ENCODE measurements around the gene XG.
"Not testable (repeated sequence)": the region's sequence is repeated elsewhere in the genome, so short reads cannot be mapped to it uniquely, and the experiment has no call there.

Gene XG

DNA sequence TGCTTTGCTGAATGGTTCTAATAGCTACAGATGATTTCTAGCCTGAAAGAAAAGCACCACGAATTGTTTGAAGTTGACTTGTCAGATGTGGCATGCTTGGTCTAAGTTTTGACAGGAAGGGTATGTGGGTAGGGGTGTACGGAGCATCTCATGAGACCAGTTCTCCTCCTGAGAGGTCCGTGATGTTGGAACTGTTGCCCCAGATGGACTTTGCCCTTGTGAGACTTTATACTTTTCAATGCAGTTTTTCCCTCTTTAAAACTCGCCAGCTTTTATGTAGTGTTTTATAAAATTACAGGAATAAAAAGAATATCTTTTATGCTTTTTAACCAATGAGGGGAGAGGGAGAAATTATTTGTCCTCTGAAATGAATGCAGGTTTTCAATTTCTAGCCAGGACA, 16.6 kb upstream of the XG start:
- no peak for DNase-seq

- no peak for DNase-seq
Measured at GRCh38 chrX:2740672-2741071, 11.2 kb upstream of the XG start.

GRCh38 chrX:2741386-2741785, 10.5 kb upstream of the XG start:
- DNase-seq, result no peak

DNA sequence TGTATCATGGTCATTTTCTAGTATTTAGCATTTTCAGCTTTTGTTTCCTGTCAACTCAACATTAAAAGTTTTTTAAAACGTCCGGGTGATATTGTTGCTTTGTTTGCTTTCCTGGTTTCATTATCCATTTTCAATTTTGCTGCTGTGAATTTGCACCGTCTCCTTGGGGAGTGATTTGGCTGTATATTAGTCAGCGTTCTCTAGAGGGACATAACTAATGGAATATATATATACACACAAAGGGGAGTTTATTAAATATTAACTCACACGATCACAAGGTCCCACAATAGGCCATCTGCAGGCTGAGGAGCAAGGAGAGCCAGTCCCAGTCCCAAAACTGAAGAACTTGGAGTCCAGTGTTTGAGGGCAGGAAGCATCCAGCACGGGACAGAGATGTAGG, 5.6 kb upstream of the XG start:
- DNase-seq, result not testable (repeated sequence)

DNA sequence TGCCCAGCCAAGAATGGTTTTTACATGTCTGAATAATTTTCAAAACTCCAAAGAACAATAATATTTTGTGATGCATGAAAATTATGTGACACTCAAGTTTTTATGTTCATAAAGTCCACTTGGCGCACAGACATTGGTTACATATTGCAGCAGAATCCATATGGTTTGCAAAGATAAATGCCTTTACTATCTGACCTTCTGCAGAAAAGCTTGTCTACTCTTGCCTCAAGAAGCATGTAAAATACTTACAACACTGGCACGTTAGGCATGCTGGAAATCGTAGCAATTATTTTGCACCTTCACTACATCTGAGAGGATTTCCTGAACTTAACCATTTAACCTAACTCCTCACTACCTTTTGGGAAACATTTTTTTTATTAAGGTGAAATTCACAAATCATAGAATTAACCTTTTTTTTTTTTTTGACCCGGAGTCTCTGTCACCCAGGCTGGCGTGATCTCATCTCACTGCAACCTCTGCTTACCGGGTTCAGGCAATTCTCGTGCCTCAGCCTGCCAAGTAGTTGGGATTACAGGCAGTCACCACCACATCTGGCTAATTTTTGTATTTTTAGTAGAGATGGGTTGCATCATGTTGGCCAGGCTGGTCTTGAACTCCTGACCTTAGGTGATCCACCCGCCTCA, 3.5 kb upstream of the XG start:
- DNase-seq, result no peak

GRCh38 chrX:2748815-2749188, 3.0 kb upstream of the XG start:
- no peak for DNase-seq

GRCh38 chrX:2751291-2751690, 549 bp upstream of the XG start:
- no peak for DNase-seq

- not testable (repeated sequence) for DNase-seq
Measured at GRCh38 chrX:2752441-2752840, 601 bp downstream of the XG start.

GRCh38 chrX:2755163-2755715, 3.4 kb downstream of the XG start:
- DNase-seq, result not testable (repeated sequence)

DNA sequence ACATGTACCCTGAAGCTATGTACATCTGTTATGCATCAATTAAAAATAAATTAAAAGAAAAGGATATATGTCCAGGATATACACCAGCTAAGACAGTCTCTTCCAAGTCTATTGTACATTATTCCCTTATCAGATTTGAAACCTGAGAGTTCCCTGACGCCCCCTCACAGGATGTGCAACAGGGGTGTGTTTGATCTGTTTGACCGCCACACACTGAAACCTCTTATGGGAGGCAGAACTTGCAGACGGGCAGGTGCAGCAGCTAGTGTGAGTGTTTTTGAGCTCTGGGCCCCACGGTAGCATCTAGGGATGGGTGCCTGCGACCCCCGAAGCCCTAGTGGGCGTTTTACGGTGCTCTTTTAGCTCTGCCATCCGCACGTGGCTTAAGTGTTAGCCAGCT, 4.7 kb downstream of the XG start:
- no peak for DNase-seq

- DNase-seq, result no peak
Measured at GRCh38 chrX:2761246-2761645, 9.4 kb downstream of the XG start.

DNA sequence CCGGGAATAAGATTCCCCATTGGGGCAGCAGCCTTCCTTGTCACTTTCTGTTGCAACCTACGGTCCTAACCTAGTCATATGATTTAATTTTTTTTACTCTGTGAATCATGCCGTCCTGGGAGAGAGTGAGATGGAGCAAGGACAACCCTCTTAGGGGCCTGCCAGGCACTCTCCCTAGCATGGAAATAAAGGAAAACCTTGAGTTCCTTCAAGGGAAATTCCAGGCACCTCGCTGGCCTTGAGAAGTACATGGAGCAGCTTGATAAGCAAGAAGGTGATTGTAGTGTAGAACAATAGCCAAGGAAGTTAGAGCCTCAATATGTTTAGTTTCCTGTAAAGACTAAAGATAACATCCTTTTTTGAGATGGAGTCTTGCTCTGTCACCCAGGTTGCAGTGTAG, 10.8 kb downstream of the XG start:
- not testable (repeated sequence) for DNase-seq

DNA sequence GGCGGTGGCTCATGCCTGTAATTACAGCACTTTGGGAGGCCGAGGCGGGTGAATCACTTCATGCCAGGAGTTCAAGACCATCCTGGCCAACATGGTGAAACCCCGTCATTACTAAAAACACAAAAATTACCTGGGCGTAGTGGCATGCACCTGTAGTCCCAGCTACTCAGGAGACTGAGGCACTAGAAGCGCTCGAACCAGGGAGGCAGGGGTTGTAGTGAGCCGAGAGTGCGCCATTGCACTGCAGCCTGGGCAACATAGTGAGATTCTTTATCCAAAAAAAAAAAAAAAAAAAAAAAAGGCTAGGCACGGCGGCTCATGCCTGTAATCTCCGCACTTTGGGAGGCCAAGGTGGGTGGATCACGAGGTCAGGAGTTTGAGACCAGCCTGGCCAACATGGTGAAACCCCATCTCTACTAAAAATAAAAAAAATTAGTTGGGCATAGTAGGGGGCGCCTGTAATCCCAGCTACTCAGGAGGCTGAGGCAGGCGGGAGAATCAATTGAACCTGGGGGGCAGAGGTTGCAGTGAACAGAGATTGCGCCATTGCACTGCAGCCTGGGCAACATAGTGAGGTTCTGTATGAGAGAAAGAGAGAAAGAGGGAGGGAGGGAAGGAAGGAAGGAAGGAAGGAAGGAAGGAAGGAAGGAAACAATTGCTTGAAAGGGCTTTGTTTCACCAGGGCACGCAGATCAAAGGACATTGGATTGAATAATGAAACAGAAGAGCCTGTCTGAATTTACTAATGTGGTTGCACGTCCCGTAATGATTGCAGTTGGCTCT, 13.1 kb downstream of the XG start:
- DNase-seq, result not testable (repeated sequence)

- DNase-seq, result no peak
Measured at GRCh38 chrX:2765549-2765830, 13.7 kb downstream of the XG start.

DNA sequence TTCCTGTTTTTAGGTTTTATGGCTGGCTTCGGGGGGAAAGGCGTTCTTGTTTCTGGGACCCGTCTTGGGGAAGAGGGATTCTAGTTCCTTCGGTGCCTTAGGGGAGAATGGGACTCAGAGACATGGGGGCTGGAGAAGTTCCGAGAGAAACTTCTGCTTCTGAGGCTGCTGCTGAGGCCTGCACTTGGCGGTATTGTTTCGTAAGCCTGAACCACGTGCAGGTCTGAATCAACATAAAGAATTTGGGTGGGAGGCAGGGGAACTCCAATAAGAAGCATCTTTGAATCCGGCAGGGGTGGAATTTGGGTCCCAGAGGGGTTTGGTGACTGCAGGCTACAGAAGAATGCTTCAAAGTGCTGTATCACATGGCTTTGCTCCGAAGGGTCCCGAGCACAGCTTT, 15.1 kb downstream of the XG start:
- DNase-seq, result no peak

DNA sequence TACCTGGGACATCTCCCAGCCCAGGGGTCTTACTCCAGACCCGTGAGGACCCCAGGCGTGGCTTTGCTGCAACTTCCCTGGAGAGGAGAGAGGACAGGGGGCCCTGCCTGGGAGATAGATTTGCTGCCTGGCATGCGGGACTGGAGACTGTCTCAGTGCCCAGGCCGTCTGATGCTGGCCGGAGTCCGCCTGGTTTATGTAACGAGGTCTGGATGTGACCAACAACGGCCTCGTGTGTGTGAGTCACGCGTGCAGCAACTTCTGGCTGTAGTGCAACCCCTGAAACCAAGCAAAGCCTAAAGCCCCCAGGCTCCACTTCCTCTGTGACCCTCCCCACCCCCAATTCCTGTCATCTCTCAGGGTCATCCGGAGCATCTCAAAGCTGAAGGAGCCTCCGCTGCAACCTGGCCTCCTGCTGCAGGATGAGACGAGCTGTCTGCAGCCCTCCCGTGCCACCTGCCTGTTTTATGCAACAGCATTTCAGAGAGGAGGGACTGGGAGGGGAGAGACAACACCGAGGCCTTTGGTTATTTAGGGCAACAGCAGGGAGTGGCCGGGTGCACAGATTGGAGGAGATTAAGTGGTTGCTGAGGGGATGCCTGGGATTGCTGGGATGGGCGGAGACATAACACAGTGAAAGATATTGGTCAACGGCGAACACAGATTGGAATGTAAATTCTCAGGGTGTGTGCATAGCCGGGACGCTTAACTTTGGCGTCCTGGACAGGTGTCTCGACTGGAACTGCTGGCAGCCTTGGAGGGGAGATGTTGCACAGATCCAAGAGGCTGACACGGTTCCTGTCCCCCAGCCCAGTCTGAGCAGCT, 16.0 kb downstream of the XG start:
- no peak for DNase-seq

- DNase-seq, result no peak
Measured at GRCh38 chrX:2769615-2770014, 17.8 kb downstream of the XG start.

GRCh38 chrX:2773166-2774055, 21.6 kb downstream of the XG start:
- DNase-seq, result not testable (repeated sequence)

GRCh38 chrX:2774057-2774456, 22.2 kb downstream of the XG start:
- DNase-seq, result no peak

DNA sequence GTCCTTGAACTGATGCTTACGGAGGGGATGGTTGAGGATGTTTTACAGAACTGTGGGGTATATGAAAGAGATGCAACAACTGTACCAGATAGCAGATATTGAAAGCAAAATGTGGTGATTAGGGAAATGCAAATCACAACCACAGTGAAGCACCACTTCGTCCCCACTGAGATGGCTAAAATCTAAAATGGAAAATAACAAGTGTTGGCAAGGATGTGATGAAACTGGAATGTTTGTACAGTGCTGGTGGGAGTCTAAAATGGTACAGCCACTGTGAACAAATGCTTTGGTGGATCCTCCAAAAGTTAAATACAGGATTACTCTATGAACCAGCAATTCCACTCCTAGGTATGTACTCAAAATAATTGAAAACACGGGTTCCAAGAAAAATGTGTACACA, 22.9 kb downstream of the XG start:
- no peak for DNase-seq

GRCh38 chrX:2780472-2781225, 28.8 kb downstream of the XG start:
- not testable (repeated sequence) for DNase-seq

DNA sequence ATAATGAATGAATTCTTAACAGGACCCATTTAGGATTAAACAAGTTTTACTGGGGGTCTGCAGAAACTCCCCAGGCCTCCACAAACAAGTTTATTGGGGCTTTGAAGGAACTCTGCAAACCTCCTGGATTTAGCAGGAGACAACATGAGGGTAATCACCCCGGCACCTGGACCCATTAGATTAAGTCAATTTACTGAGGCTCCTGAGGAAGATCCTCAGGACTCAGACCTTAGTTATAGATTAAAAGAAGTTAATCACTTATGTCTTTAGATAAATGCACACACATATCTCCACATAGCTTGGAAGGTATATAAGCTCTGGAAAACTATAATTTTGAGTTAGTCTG, 29.4 kb downstream of the XG start:
- DNase-seq, result no peak

Data from stimulated activated CD4-positive, alpha-beta T cell treated with anti-CD3 and anti-CD28 coated beads, Interleukin-15, amount 100 ng/mL, for 24 hours (primary cell).